Measurements from ENCODE around the gene ANXA6. TPM values are rescaled to one million over a fixed set of nuclear protein-coding genes. Genes with fewer than 3 reads are reported as not detected.

ANXA6 gene
- total and polyA plus RNA-seq, 9 of the 15 experiments (the other 6 are each of a cell fraction or from before 2014, with no cell fraction given): 0.70 to 13.2 (median 8.3) TPM

DNA sequence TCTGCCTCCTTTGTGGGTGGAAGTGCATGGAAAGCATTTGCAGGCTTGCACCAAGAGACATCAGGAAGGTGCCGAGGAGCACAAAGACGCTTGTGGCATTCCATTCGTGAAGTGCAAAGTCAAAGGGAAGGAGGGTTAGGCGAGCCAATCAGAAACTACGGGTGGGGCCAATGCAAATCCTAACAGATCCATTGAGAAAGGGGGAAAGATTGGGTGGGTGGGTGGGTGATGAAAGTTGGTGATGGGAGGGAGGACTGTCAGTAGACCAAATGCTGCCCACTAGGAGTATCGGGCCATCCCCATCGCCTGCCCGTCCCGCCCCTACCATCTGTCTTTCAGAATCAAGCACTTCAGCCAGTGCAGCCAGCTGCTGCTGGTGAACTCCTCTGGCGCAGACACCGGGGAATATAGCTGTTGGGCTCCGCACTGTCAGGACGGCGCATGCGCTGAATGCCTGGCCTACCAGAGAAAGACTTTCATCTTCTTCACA, 17.1 kb upstream of the ANXA6 start:
- WGBS (ENCODE audit: insufficient coverage, low coverage, missing lambda C conversion rate): 39% methylated on average over 13 of the region's 15 CpGs
- Histone ChIP-seq H3K27ac (ENCODE audit: extremely low read depth, low read depth, low read length) (no peak overlapping the region), H3K36me3 (ENCODE audit: control insufficient read depth, insufficient read depth, low read length) (no peaks in the 10 kb centered on the region), H3K27me3 (ENCODE audit: control insufficient read depth in 2 of 2, insufficient read depth in 2 of 2, low read length in 2 of 2) (peaks cover 4 to 14% of the 10 kb centered on the region in 2 experiments; a peak in 4 of 5 replicates), H3K4me1 (replicated peaks in 1 of 2; ENCODE audit: control insufficient read depth in 2 of 2, insufficient read depth in 2 of 2, low read length in 2 of 2) (no peaks in the 10 kb centered on the region), H3K9ac (ENCODE audit: insufficient read depth in 1 of 2, low read depth in 2 of 2, low read length in 2 of 2) (no peak overlapping the region), H4K20me1 (replicated peaks; ENCODE audit: control insufficient read depth, insufficient read depth, low read length) (no peaks in the 10 kb centered on the region), H2AFZ (ENCODE audit: low read depth, low read length) (no peak overlapping the region; the same call in 1 of the 2 replicates), H3K79me2 (ENCODE audit: control insufficient read depth, insufficient read depth, low read length) (no peaks in the 10 kb centered on the region), H3K4me3 (no peak overlapping the region), H3K9me3 (replicated peaks; ENCODE audit: control insufficient read depth, insufficient read depth, low read depth, low read length) (no peaks in the 10 kb centered on the region), H3K9me1 (ENCODE audit: control insufficient read depth, insufficient read depth, low read length) (no peaks in the 10 kb centered on the region), H3K4me2 (ENCODE audit: insufficient read depth, low read length) (no peak overlapping the region)
- in situ Hi-C loops (cut with MboI) (loop anchor here (5.0 kb wide), 1 partner anchor 63 kb away; no protein-coding TSS in a partner anchor), intact Hi-C loops (cut with micrococcal nuclease) (no loop called here)
- no TSS peak for BruUV-seq (replicated peaks)
- DNase-seq (ENCODE audit: extremely low read depth in 1 of 4, low spot score in 3 of 4): no peak
- ChIA-PET POLR2A (no interaction called here), CTCF (ENCODE audit: low intra/inter-chr PET ratio) (no interaction called here)
- FAIRE-seq: no peak
- ATAC-seq: no peak
- no peak for TF ChIP-seq ZNF668 (CRISPR knock-in tag; IDR thresholded peaks at IDR 0.05)
- no peak for TF ChIP-seq MTA1 (IDR thresholded peaks at IDR 0.05; ENCODE audit: borderline replicate concordance)
- TF ChIP-seq MEIS2 (IDR thresholded peaks at IDR 0.05; ENCODE audit: partially characterized antibody): no peak
- TF ChIP-seq JUNB (CRISPR knock-in tag; conservative IDR thresholded peaks at IDR 0.05): no peak
- TF ChIP-seq, protein P1, sequence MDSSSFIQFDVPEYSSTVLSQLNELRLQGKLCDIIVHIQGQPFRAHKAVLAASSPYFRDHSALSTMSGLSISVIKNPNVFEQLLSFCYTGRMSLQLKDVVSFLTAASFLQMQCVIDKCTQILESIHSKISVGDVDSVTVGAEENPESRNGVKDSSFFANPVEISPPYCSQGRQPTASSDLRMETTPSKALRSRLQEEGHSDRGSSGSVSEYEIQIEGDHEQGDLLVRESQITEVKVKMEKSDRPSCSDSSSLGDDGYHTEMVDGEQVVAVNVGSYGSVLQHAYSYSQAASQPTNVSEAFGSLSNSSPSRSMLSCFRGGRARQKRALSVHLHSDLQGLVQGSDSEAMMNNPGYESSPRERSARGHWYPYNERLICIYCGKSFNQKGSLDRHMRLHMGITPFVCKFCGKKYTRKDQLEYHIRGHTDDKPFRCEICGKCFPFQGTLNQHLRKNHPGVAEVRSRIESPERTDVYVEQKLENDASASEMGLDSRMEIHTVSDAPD (CRISPR knock-in tag; IDR thresholded peaks at IDR 0.05): no peak
- no peak for TF ChIP-seq DMBX1 (CRISPR knock-in tag; IDR thresholded peaks at IDR 0.05; ENCODE audit: borderline replicate concordance)
- TF ChIP-seq RBM34 (IDR thresholded peaks at IDR 0.05; ENCODE audit: borderline replicate concordance, insufficient read depth, low read length): no peak
- TF ChIP-seq POU5F1 (IDR thresholded peaks at IDR 0.05; ENCODE audit: borderline replicate concordance, low read depth, low read length, partially characterized antibody): no peak
- TF ChIP-seq, protein P2, sequence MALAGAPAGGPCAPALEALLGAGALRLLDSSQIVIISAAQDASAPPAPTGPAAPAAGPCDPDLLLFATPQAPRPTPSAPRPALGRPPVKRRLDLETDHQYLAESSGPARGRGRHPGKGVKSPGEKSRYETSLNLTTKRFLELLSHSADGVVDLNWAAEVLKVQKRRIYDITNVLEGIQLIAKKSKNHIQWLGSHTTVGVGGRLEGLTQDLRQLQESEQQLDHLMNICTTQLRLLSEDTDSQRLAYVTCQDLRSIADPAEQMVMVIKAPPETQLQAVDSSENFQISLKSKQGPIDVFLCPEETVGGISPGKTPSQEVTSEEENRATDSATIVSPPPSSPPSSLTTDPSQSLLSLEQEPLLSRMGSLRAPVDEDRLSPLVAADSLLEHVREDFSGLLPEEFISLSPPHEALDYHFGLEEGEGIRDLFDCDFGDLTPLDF (CRISPR knock-in tag; IDR thresholded peaks at IDR 0.05): no peak
- TF ChIP-seq ZNF282 (CRISPR knock-in tag; IDR thresholded peaks at IDR 0.05): no peak
- no peak for TF ChIP-seq ZNF324 (CRISPR knock-in tag; IDR thresholded peaks at IDR 0.05)
- TF ChIP-seq ZNF830 (CRISPR knock-in tag; IDR thresholded peaks at IDR 0.05): no peak
- TF ChIP-seq SIX5 (IDR thresholded peaks at IDR 0.05; ENCODE audit: borderline replicate concordance in 1 of 2, insufficient read depth in 1 of 2, low read depth in 1 of 2, low read length in 2 of 2): no peak
- no peak for TF ChIP-seq POLR3A (IDR thresholded peaks at IDR 0.05; ENCODE audit: borderline replicate concordance, extremely low read depth, insufficient read depth, insufficient read length)
- TF ChIP-seq, protein P3, sequence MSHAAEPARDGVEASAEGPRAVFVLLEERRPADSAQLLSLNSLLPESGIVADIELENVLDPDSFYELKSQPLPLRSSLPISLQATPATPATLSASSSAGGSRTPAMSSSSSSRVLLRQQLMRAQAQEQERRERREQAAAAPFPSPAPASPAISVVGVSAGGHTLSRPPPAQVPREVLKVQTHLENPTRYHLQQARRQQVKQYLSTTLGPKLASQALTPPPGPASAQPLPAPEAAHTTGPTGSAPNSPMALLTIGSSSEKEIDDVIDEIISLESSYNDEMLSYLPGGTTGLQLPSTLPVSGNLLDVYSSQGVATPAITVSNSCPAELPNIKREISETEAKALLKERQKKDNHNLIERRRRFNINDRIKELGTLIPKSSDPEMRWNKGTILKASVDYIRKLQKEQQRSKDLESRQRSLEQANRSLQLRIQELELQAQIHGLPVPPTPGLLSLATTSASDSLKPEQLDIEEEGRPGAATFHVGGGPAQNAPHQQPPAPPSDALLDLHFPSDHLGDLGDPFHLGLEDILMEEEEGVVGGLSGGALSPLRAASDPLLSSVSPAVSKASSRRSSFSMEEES (CRISPR knock-in tag; IDR thresholded peaks at IDR 0.05): no peak
- TF ChIP-seq RAD51 (IDR thresholded peaks at IDR 0.05; ENCODE audit: borderline replicate concordance, low read depth): no peak
- TF ChIP-seq, protein P4, sequence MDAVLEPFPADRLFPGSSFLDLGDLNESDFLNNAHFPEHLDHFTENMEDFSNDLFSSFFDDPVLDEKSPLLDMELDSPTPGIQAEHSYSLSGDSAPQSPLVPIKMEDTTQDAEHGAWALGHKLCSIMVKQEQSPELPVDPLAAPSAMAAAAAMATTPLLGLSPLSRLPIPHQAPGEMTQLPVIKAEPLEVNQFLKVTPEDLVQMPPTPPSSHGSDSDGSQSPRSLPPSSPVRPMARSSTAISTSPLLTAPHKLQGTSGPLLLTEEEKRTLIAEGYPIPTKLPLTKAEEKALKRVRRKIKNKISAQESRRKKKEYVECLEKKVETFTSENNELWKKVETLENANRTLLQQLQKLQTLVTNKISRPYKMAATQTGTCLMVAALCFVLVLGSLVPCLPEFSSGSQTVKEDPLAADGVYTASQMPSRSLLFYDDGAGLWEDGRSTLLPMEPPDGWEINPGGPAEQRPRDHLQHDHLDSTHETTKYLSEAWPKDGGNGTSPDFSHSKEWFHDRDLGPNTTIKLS (IDR thresholded peaks at IDR 0.05; ENCODE audit: borderline replicate concordance, low read depth): no peak
- no peak for TF ChIP-seq THRAP3 (IDR thresholded peaks at IDR 0.05; ENCODE audit: borderline replicate concordance)
